ENCODE results near the gene ETV3.

ETV3 gene

GRCh38 chr1:157090196-157090647, 48.0 kb downstream of the ETV3 start:
- DNase-seq, result peak; percentile 91

GRCh38 chr1:157089789-157090188, 48.4 kb downstream of the ETV3 start:
- DNase-seq, result no peak

- no peak for DNase-seq
These were observed 49.6 kb downstream of the ETV3 start for GRCh38 chr1:157088607-157089006.

- DNase-seq, result no peak
These were observed 51.2 kb downstream of the ETV3 start for GRCh38 chr1:157087030-157087429.

- no peak for DNase-seq
These were observed 51.9 kb downstream of the ETV3 start for GRCh38 chr1:157086299-157086698.

GRCh38 chr1:157085421-157085820, 52.8 kb downstream of the ETV3 start:
- DNase-seq, result peak; percentile 53

- no peak for DNase-seq
These were observed 53.5 kb downstream of the ETV3 start for GRCh38 chr1:157084720-157085119.

- no peak for DNase-seq
These were observed 56.5 kb downstream of the ETV3 start for GRCh38 chr1:157081707-157082106.

GRCh38 chr1:157080714-157081113, 57.5 kb downstream of the ETV3 start:
- DNase-seq, result no peak

- DNase-seq, result no peak
These were observed 60.8 kb downstream of the ETV3 start for GRCh38 chr1:157077394-157077793.

- peak; percentile 78 for DNase-seq
These were observed 64.1 kb downstream of the ETV3 start for GRCh38 chr1:157073944-157074685.
